AG08395 (cell line): ENCODE measurements around the gene TMEM134.

ENCODE experiments used
- DNase-seq: peaks from one replicate; pipeline ENCODE4 v3.0.0; 2012; ENCODE audit warnings: mixed read lengths, low spot score

Gene TMEM134

DNA sequence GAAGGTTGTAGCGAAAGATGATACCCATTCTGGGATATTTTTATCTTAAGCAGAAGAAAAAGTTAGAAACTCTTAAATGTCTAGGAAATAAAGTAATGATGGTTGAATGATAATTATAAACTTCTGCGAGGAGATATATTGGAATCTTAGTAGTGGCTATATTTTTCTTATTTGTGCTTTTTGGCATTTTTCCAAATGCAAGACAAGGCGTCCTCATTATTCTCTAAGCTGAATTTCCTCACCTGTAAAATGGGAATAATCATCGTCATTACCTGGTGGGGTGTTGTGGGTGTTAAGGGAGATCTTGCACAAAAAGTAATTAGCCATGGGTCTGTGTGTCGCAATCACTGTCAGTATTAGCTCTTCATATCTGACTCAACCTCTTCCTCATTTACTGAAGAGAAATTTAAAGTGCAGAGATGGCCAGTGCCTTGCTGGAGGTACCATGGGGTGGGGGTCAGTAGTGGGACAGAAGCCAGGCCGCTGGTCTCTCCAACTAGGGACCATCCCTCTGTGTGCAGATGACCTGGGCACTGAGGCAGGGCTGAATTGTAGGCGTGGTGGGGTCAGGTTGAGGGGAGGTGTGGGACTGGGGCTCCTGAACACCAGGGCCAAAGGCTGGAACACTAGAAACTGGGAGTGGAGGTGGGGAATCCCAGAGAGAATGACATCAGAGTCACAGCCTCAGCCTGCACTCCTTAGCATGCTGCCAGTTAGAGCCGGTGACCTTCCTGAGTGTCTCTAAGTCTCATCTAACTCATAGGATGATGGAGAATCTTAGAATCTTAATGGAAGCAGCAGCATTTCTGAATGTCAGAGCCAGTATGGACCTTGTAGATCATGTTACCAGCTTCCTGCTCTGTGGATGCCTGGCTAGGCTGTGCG is 32.0 kb upstream of the TMEM134 start:
- DNase-seq: no peak

DNA sequence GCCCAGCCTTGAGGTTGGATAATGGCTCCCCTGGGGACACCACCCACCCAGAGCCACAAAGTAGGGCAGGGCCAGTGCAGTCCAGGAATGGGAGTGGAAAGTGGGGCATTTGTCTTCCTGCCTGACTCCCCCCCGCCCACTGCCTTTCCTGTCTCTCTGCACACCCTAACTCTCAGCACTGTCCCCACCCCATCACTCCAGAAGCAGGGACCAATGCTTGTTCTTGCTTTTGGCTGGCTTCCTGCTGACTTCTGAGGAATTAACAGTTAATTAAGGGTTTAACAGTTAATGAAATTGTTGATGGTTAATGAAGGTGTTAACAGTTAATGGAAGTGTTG is 31.4 kb upstream of the TMEM134 start:
- no peak for DNase-seq

DNA sequence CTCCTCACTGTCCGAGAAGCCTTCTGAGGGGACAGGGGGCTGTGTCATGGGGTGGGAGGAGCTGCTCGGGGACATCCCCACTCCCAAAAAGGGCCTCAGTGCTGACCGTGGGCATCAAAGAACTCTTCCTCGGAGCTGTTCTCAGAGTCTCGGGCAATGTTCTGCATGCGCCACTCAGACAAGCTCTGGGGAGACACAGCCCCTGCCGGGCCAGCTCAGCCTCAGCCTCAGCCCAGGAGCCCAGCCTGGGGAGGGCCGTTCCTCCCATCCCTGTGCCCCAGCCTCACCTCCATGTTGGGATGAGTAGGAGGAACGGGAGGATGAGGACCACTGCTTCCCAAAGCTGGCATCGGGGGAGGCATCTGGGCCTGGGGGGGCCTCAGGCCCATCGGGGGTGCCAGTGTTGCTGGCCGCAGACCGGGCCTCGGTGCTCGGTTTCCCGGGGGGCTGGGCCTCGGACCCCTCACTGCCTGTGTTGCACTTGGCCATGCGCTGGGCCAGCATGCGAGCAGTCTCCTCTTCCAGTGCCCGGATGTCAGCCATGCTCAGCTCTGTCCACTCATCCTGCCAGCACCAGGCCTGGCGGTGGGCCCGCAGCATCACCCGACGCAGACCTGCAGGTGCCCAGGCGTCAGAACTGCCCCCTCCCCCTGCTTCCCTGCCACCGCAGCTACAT is 30.9 kb upstream of the TMEM134 start:
- no peak for DNase-seq

DNA sequence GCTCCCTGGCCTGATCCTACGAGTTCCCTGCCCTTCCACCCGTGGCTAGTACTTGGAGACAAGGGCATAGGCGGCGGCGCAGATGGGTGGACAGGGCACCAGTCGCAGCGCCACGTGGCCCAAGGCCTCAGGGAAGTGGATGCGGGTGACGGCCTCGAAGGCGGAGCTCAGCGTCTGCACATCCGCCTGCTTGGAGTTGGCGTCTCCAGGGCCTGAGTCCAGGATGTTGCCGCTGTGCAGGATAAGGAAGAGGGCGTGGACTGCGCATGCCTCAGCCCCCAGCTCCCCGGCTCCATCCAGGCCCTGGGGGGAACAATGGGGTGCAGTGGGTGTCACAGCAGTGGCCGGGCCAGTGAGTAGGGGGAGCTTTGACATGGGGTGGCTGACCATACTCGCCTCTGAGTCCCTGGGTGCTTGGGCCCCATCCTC is 29.5 kb upstream of the TMEM134 start:
- DNase-seq: no peak

DNA sequence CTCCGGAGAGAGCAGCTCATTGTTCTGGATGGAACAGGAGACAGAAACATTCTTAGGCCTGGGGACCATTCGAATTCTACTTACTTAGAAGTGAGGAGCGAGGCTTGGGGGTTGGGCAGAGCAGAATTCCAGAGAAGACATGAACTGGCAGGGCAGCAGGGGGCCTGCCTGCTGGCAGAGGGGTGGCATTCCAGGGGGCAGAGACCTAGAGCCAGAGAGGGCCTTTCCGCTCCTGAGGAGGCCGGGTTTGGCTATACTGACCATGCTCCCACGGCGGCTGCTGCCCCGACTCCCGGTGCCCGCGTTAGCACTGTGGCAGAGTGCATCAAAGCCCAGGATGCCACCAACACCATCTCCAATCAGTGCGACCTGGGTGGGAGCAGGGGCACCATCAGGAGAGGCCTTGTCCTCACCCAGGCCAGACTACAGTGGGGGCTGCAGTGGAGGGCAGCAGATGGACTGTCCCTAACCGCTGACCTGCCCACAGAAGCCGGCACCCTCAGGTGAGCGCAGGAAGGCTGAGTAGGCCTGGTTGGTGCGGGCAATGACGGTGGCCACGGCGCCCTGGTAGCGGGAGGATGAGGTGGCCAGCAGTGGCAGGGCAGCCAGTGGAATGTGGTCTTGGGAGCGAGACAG is 28.7 kb upstream of the TMEM134 start:
- DNase-seq: no peak

DNA sequence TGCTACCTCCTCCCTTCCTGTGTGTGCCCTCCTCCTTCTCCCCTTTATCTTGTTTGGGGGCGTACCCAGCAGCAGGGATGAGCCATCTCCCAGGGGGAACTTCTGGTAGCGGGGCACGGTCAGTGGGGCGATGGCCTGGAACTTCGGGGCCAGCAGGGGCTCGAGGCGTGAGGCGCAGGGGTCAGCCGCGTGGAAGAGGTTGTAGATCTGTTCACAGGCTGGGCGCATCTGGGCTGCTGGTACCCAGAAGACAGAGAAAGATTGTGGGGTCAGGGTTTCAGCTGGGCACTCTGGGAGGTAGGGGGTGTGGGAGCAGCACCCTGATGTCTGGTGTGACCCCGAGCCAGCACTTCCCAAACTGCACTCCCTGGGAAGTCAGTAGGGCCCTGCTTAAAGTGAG is 27.1 kb upstream of the TMEM134 start:
- DNase-seq: no peak

DNA sequence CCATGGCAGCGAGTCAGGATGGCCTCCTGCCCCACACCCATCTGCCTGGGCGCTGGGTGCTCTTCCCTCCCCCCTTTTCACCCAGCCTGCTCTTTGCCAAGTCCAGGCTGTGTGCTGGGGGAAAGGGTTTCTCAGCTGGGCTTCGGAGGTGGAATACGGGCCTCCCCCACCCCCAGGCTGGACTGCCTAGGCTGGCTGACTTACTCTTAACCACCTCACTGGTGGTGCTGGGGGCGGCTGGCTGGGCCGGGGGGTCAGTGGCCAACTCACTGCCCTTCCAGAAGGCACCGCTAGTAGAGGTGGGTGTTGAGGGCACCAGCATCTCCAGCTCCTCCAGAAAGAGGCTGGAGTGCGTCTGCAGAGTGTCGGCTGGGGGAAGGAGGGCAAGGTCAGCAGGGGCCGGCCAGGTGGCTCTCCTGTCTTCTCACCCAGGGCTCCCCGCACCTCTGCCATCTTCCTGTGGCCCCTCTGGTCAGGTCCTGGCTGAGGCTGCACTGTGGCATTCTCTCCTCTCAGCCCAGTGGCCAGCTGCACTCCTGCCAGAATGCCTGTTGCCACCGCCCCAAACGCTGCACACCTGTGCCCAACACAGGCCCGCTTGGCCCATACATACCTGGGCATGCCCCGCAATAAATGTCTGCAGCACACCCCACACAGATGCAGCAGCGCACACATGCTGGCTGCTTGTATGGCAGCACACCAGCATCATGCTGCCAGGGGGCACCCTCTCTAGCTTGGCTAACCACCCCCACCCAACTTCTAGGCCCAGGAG is 26.4 kb upstream of the TMEM134 start:
- no peak for DNase-seq

DNA sequence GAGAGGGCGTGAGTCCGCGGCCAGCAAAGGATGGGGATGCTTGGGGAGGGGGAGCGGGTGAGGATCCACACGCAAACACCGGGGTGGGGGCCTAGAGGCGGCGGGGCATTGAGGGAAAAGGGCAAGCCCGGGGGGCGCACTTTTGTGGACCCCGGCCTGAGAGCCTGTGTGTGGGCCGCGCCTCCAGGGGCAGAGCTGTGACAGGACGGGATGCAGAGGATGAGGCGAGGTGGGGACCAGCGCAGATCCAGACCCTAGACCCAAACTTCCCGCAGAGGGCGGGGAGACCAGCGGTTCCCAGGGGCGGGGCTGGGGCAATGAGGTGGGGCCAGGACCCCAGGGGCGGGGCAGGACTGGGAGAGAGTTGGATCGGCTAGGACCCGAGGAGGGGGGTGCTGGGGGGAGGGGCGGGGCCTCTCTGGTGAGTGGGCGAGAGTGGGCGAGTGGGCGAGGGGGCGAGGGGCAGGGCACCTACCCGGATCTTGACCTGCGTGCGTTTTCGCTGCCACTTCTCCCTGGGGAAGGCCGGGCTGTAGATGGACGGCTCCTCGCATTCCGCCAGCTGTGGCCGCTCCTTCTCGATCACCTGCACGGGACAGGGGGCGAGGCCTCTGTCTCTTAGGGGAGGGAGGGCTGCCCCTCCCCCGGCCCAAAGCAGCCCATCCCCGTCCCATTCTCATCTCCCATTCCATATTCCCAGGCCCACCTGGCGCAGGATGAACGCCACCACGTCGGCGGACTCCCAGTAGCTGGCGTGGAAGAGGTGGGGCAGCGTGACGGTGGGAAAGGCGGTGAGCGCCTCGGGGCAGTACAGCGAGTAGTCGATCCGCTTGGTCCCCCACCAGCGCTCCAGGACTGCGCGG is 25.6 kb upstream of the TMEM134 start:
- DNase-seq: no peak

DNA sequence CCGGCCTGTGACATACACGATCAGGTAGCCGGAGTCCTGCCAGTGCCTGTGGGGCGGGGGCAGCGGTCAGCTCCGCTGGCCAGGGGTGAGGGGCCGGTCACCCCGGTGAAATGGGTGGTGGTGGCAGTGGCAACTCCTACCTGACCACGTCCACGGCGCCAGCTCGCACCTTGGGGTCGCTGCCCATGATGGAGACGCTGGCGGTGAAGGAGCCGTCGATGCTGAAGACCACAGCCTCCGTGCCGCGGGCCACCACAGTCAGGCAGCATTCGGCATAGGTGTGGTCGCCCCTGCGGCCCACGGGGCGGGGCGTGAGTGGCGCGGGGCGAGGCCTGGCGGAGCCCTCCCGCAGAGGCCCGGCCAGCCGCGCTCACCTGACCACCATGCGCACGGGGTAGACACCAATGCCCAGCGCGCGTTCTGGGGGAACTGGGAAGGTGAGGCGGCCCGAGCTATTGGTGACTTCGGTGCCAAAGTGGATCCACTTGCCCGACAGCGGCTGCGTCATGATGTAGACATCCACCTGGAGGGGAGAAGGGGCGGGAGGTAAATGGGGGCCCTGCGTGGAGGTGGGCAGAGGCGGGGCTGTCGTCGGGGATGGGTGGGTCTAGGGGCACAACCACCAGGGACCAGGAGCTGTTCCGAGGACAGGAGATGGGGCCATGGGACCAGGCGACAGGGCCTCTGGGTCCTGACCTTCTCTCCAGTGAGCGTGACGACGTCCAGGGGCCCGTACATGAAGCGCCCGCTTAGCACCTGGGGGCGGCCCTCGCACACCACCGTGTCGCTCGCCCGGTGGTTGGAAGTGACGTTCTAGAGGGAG is 24.7 kb upstream of the TMEM134 start:
- no peak for DNase-seq

DNA sequence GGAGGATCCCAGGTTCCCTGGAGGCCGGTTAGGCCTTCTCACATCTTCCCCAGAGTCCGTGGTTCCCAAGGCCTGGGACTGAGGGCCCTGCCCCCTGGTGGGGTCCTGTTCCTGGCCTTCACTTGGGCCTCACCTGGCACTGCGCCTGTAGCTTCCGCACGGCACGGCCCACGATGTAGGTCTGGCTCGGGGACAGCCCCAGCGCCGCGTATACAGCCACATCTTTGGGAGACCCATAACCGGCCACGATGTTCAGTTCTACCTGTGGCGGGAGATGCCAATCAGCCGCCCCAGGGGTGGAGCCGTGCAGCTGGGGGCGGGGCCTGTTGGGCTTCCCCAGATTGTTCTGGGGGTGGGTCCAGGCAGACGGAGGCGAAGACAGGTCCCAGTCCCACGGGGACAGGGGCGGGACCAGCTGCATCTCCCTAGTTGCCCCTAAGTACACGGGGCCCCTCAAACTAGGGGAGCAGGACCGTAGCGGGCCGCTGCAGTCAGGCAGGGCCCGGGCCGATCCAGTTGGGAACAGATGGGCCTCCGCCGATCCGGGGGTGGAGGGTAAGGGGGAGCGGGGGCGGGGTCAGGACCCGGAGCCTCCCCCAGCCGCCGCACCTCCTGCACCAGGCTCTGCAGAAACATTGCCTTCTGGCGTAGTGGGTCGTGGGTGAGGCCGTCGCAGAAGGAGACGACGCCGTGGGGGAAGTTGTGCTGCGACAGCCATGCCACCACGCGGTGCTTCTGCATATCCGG is 23.9 kb upstream of the TMEM134 start:
- DNase-seq: no peak

DNA sequence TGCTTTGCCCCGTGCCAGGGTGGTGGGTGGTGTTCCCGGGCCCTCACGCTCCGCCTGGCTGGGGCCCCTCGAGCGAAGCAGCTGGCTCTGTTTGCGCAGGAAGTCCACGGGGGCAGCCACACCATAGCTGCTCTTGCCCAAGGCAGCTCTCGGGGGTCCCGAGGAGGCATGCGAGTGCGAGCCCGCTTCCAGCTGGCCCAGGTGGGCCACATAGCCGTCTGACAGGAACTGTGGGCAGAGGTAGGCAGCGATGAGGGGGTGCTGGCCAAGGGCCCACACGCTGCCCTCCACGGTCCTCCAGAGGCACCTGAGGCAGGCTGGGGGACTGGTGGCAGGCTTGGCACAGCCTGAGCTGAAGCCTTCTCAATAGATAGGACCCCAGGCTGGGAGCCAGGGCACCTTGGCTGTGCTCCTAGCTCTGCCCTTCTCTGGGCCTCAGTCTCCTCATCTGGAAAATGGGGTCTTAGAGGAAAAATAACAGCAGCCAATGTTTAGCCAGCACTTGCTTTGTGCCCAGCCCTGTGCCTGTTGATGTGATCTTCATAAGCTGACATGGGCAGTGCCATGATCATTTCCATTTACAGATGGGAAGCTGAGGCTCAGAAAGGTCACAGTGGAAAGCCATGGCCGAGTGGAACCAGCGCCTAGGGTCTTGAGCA is 23.1 kb upstream of the TMEM134 start:
- no peak for DNase-seq

DNA sequence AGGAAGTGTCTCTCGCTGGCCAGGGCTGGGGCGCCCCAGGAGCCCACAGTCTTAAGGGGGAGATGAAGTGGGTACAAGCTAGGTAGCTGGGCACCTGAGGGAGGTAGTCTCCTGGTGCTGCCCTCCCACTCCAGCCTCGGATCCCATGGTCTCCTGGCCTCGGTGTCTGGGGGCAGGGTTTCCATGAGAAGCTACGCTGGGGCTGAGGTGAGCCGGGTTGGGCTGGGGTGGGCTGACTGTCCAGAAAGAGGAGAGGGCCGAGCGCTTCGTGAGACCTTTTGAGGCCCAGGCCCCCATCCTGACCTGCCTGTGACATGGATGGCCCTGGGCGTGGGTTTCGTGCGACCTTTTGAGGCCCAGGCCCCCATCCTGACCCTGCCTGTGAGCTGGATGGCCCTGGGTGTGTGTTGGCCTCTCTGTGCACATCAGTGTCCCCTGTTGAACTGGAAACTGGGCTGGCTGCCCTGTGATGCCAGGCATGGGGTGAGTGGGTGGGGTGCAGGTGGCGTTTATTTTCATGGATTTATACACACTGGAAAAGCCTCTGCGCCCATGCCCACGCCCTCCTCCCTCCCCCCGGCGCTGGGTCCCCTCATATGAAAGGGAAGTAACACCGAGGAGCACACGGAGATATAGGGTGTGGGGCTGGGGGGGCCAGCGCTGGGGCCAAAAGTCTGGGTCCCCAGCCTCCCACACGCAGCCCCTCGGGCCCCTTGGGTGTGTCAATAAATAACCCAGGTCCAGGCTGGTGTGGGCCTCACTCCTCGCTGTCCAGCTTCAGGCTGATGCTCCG is 22.4 kb upstream of the TMEM134 start:
- no peak for DNase-seq

DNA sequence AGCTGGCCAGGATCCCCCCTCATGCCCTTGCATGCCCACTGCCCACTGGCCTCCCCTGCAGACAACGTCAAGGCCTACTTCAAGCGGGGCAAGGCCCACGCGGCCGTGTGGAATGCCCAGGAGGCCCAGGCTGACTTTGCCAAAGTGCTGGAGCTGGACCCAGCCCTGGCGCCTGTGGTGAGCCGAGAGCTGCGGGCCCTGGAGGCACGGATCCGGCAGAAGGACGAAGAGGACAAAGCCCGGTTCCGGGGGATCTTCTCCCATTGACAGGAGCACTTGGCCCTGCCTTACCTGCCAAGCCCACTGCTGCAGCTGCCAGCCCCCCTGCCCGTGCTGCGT is 21.6 kb upstream of the TMEM134 start:
- DNase-seq: no peak

DNA sequence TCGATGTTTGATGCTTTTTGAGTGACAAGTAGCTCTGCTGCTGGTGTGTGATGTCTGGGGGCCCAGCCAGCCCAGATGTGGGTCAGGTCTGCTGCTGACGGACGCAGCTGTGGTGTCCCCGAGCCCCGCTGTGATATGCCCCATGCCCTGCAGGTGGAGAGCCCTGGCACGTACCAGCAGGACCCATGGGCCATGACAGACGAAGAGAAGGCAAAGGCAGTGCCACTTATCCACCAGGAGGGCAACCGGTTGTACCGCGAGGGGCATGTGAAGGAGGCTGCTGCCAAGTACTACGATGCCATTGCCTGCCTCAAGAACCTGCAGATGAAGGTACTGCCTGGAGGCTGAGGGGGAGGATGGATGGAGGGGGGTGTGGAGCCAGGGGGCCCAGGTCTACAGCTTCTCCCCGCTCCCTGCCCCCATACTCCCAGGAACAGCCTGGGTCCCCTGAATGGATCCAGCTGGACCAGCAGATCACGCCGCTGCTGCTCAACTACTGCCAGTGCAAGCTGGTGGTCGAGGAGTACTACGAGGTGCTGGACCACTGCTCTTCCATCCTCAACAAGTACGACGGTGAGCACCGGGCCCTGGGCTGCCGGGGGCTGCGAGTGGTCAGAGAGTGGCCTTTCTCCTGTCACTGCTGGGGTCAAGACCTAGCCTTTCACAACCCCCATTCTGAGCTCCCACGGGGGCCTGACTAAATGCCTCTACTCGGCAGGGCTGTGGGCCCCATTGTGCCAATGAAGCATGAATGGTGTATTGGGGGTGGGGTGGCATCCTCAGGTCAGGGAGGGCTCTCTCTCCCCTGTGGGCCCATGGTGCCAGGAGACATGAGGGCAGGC is 21.1 kb upstream of the TMEM134 start:
- no peak for DNase-seq

DNA sequence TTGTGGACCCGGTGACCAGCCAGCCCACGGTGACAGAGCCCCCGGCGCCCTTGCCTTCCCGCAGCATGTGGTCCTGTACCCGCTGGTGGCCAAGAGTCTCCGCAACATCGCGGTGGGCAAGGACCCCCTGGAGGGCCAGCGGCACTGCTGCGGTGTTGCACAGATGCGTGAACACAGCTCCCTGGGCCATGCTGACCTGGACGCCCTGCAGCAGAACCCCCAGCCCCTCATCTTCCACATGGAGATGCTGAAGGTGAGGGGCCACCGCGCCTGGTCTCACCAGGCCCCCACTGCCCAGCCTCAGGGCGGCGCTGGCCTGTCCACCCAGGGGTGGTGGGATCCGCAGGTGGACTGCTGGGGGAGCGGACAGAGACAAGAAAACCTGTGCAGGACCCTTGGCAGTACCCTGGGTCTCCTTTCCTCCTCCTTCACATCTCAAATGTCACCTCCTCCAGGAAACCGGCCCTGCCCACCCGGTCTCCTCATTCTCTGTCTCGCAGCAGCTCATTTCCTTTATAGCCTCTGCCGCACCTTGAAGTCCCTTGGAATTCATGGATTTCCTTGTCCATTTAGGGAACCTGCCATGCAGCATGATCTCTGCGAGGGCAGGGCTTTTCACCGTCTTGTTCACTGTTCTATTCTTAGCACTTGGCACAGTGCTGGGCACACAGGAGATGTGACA is 20.3 kb upstream of the TMEM134 start:
- no peak for DNase-seq

DNA sequence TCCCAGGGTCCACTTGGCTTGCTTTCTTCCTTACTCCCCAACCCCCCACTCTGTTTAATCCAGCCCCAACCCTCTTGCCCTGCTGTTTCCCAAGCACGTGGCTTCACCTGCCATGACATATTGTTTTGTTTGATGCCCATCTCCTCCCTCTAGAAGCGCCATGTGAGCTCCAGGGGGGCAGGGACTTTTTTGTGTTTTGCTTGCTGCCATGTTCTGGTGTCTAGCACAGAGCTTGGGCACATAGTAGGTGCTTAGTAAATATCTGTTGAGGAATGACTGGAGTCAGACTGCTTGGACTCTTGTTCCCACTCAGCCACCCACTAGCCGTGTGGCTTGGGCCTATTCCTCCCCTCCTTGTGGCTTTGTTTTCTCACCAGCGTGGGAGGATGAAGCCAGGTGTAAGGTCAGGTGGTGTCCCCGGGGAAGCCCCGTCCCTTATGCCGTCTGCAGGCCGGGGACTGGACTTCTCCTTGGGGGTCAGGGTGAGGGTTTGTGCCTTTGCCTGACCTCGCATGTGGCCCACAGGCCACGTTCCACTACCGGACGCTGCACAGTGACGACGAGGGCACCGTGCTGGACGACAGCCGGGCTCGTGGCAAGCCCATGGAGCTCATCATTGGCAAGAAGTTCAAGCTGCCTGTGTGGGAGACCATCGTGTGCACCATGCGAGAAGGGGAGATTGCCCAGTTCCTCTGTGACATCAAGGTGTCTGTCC is 17.6 kb upstream of the TMEM134 start:
- DNase-seq: no peak
